Sigmoid colon (tissue), 7 donors: Measurements from ENCODE around the gene ADA. TPM values are rescaled to one million over a fixed set of nuclear protein-coding genes. Genes with fewer than 3 reads are reported as not detected.
"Not testable (repeated sequence)": the region's sequence is repeated elsewhere in the genome, so short reads cannot be mapped to it uniquely, and the experiment has no call there.

ENCODE experiments used
- DNase-seq: peaks from one replicate; pipeline ENCODE4 v3.0.0-alpha.2; 2019
- H3K27ac ChIP-seq, 4 donors: fragments of 200-600 bp; sonication (generic); one replicate each; pipeline ENCODE4 v1.5.1; 2016 to 2019; ENCODE audit warnings: mild to moderate bottlenecking in 1 of 4
- H3K27me3 ChIP-seq, 3 donors: fragments of 200-600 bp; sonication (generic); one replicate each; pipeline ENCODE4 v1.5.1; 2019; ENCODE audit warnings: mild to moderate bottlenecking in 1 of 3
- H3K36me3 ChIP-seq, 4 donors: fragments of 200-600 bp; sonication (generic); one replicate each; pipeline ENCODE4 v1.5.1; 2016 to 2019
- H3K4me1 ChIP-seq, 4 donors: fragments of 200-600 bp; sonication (generic); one replicate each; pipeline ENCODE4 v1.5.1; 2017 to 2019
- H3K4me3 ChIP-seq, 4 donors: fragments of 200-600 bp; sonication (generic); one replicate each; pipeline ENCODE4 v1.5.1; 2017 to 2019; ENCODE audit warnings: mild to moderate bottlenecking in 2 of 4, moderate library complexity in 1 of 4
- H3K9me3 ChIP-seq, 4 donors: fragments of 200-600 bp in 3 of 4; sonication (generic) in 3 of 4; one replicate each; pipeline versions ENCODE4 v1.5.1 to v1.6.1; 2013 to 2019
- CTCF ChIP-seq, 4 experiments: fragments of 450-650 bp in 3 of 4; fragments of 200-600 bp in 1 of 4; IDR thresholded peaks; one replicate each; pipeline ENCODE4 v1.5.1; 2016 to 2019; ENCODE audit warnings: antibody characterized with exemption in 4 of 4, mild to moderate bottlenecking in 3 of 4, moderate library complexity in 2 of 4
- EP300 ChIP-seq, 4 donors: sonication (generic); formaldehyde crosslinking; IDR thresholded peaks; one replicate each; pipeline ENCODE4 v1.6.1; 2017; ENCODE audit warnings: antibody characterized with exemption in 4 of 4
- POLR2A ChIP-seq, 2 donors: fragments of 450-650 bp; IDR thresholded peaks; one replicate each; pipeline ENCODE4 v1.6.1; 2016; ENCODE audit warnings: antibody characterized with exemption in 2 of 2, mild to moderate bottlenecking in 2 of 2, moderate library complexity in 2 of 2
- POLR2AphosphoS5 ChIP-seq, 4 donors: sonication (generic); formaldehyde crosslinking; IDR thresholded peaks; one replicate each; pipeline ENCODE4 v1.6.1; 2017; ENCODE audit warnings: antibody characterized with exemption in 4 of 4
- WGBS, 2 donors: extraction: QIAGEN DNeasy Blood & Tissue Kit; methylation state at CpG; one replicate each; pipeline ENCODE4 v1.1.7; 2013; 5-methylcytosine and 5-hydroxymethylcytosine counted together
- intact Hi-C: fragments of 100-400 bp; cut with DNase I; formaldehyde crosslinking; loops from one replicate; pipeline ENCODE4 v1.15.1; 2023
- polyA plus RNA-seq, 3 donors: library from polyadenylated mRNA; stranded (reverse); fragments of 200-250 nt; gene quantifications; one replicate each; pipeline ENCODE4 v1.2.3, GENCODE V29; 2013
- total RNA-seq, 4 donors: library from RNA; depleted of rRNA; stranded (reverse); fragments of >200 nt; gene quantifications; one replicate each; pipeline ENCODE4 v1.1.0, GENCODE V29; 2016
- donor health status: healthy with polysubstance abuse.
- donor health status: Bipolar disorder and iron deficiency.
- donor health status: healthy.

Gene ADA
- total and polyA plus RNA-seq, 7 donors = 2.5 to 17.1 (median 11.1) TPM

- H3K27me3 ChIP-seq = no peaks in the 10 kb centered on the region
- WGBS, 2 donors = 67 to 90% methylated on average over 11 of the region's 11 CpGs
- DNase-seq = no peak
- TF ChIP-seq EP300 (IDR thresholded peaks at IDR 0.05) (no peak), POLR2AphosphoS5 (IDR thresholded peaks at IDR 0.05) (no peak), POLR2A (IDR thresholded peaks at IDR 0.05) (no peak), CTCF (IDR thresholded peaks at IDR 0.05) (no peak)
- no peaks in the 10 kb centered on the region for H3K9me3 ChIP-seq
- no peak overlapping the region for H3K27ac ChIP-seq
- peaks cover 0 to 9% (median 0%) of the 10 kb centered on the region in 4 donors for H3K4me1 ChIP-seq
- H3K4me3 ChIP-seq = no peak overlapping the region
- no peaks in the 10 kb centered on the region for H3K36me3 ChIP-seq
- intact Hi-C loops = no loop called here
Observed at GRCh38 chr20:44681796-44682566, 30.5 kb upstream of the ADA start.

GRCh38 chr20:44678990-44679611, 27.6 kb upstream of the ADA start:
- TF ChIP-seq EP300 (IDR thresholded peaks at IDR 0.05) = no peak
- TF ChIP-seq POLR2AphosphoS5 (IDR thresholded peaks at IDR 0.05) = no peak
- no peak for TF ChIP-seq POLR2A (IDR thresholded peaks at IDR 0.05)
- TF ChIP-seq CTCF (IDR thresholded peaks at IDR 0.05) = no peak
- no peak for DNase-seq
- Histone ChIP-seq H3K27ac (no peak overlapping the region), H3K27me3 (no peaks in the 10 kb centered on the region), H3K4me3 (no peak overlapping the region), H3K4me1 (no peaks in the 10 kb centered on the region), H3K36me3 (no peaks in the 10 kb centered on the region), H3K9me3 (no peaks in the 10 kb centered on the region)
- intact Hi-C loops = no loop called here
- 86 to 94% methylated on average over 12 of the region's 12 CpGs for WGBS, 2 donors

- no peak overlapping the region for H3K4me3 ChIP-seq
- TF ChIP-seq POLR2A (IDR thresholded peaks at IDR 0.05) (no peak), EP300 (IDR thresholded peaks at IDR 0.05) (no peak), CTCF (IDR thresholded peaks at IDR 0.05) (no peak), POLR2AphosphoS5 (IDR thresholded peaks at IDR 0.05) (no peak)
- DNase-seq = no peak
- H3K27me3 ChIP-seq = no peaks in the 10 kb centered on the region
- H3K4me1 ChIP-seq = no peaks in the 10 kb centered on the region
- no peak overlapping the region for H3K27ac ChIP-seq
- intact Hi-C loops = no loop called here
- H3K9me3 ChIP-seq = no peaks in the 10 kb centered on the region
- 30 to 76% methylated on average over 2 of the region's 2 CpGs for whole genome bisulfite sequencing, 2 donors
- no peaks in the 10 kb centered on the region for H3K36me3 ChIP-seq
Observed at GRCh38 chr20:44678242-44678641, 26.7 kb upstream of the ADA start.

GRCh38 chr20:44672318-44672902, 20.9 kb upstream of the ADA start:
- H3K27me3 ChIP-seq, H3K4me1 ChIP-seq, H3K4me3 ChIP-seq, intact Hi-C loops, DNase-seq, H3K9me3 ChIP-seq, H3K27ac ChIP-seq, H3K36me3 ChIP-seq: not testable (repeated sequence)
- WGBS, 2 donors = 88 to 95% methylated on average over 23 of the region's 23 CpGs

- H3K4me3 ChIP-seq, H3K4me1 ChIP-seq, intact Hi-C loops, H3K9me3 ChIP-seq, H3K27me3 ChIP-seq, H3K36me3 ChIP-seq, H3K27ac ChIP-seq, DNase-seq: not testable (repeated sequence)
- WGBS, 2 donors = 38 to 40% methylated on average over 6 of the region's 7 CpGs
Observed at GRCh38 chr20:44671541-44671940, 20.0 kb upstream of the ADA start.

- H3K4me3 ChIP-seq, H3K9me3 ChIP-seq, H3K4me1 ChIP-seq, H3K27ac ChIP-seq, H3K36me3 ChIP-seq, DNase-seq, intact Hi-C loops, H3K27me3 ChIP-seq: not testable (repeated sequence)
- whole genome bisulfite sequencing, 2 donors = 90 to 93% methylated on average over 9 of the region's 9 CpGs
Observed at GRCh38 chr20:44670851-44671250, 19.4 kb upstream of the ADA start.
